ENCODE measurements around the gene ETV5.

ETV5 gene

DNA sequence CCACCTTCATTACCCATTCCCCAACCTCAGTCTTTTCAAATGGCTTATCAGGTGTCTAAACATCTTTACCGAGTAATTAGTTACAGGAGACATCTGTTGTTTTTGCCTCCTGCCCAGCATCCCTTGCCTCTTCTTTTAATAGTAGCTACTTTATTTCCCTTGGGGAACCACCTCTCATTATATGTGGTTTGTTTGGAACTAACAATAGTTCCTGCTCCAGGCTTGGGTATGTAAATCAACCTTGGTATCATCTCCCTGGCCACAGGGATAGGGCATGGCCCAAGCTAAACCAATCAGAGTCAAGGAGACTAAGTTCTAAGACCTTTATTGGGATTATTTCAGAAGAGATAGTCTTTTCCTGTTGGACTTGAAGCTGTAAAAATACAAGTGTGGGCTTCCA lies 76.6 kb downstream of the ETV5 start:
- TF ChIP-seq CTCF (IDR thresholded peaks at IDR 0.05): no peak

DNA sequence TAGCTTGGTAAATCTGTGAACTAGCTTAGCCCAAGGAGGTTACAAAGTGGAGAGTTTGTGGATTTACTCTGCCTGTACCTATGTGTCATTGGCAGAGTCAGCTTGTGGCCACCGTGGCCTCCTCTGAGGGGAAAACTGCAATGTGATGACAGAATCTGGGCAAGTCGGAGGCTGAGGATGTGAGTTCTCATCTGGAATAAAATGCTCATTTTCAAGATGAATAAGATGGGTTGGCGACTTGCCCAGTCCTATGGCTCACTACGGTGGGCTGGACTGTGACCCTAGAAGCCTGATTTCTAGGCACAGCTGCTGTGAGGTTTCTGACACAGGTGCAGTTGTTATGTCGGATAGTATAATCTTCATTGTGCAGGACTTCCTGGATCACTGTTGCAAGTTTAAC lies 83.7 kb downstream of the ETV5 start:
- TF ChIP-seq CTCF (IDR thresholded peaks at IDR 0.05): no peak

- TF ChIP-seq CTCF (IDR thresholded peaks at IDR 0.05): no peak
These were observed 84.7 kb downstream of the ETV5 start for GRCh38 chr3:186024210-186024609.

- no peak for TF ChIP-seq CTCF (IDR thresholded peaks at IDR 0.05)
These were observed 86.0 kb downstream of the ETV5 start for GRCh38 chr3:186022931-186023330.

- TF ChIP-seq CTCF (IDR thresholded peaks at IDR 0.05): no peak
These were observed 87.1 kb downstream of the ETV5 start for GRCh38 chr3:186021673-186022362.

GRCh38 chr3:186014866-186015265 lies 94.0 kb downstream of the ETV5 start:
- no peak for TF ChIP-seq CTCF (IDR thresholded peaks at IDR 0.05)

DNA sequence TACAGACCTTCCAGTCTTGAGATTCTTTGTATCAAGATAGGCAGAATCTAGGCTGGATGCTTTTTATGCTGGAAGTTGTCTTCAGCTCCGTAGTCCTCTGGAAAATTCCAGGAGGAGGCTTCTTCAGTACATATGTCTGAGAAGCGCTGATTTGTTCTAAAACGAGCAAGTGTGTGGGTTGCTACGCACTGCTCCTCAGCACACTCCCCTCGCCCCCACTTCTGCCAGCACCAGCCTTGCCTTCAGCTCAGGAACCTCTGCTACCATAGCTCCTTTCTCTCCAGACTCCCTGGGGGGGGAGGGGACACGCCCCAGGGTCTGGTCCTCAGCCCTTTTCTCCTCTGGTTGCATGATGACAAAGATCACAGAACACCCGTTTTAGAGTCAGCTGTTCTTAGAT lies 95.6 kb downstream of the ETV5 start:
- TF ChIP-seq CTCF (IDR thresholded peaks at IDR 0.05): no peak

DNA sequence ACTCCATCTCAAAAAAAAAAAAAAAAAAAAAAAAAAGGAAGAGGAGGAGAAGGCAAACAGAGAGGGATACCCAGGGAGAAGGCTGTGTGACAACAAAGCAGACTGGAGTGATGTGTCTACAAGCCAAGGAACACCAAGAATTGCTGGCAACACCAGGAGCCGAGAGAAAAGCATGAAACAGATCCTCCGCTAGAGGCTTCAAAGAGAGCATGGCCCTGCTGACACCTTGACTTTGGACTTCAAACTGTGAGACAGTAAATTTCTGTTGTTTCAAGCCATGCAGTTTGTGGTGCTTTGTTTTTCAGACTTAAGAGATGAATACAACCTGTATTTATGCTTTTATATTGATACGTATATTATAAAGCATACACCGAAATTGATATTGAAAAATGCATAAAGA lies 96.8 kb downstream of the ETV5 start:
- TF ChIP-seq CTCF (IDR thresholded peaks at IDR 0.05): no peak
